GM18519 (cell line): ENCODE measurements around the gene ADAMTSL4.
"Not testable (repeated sequence)": the region's sequence is repeated elsewhere in the genome, so short reads cannot be mapped to it uniquely, and the experiment has no call there.

Source experiments
- ATAC-seq: cut with Tn5 transposase; IDR thresholded peaks from one replicate; pipeline ENCODE4 v1.9.1; 2021; ENCODE audit warnings: mild to moderate bottlenecking, moderate library complexity; ENCODE audit not compliant: unreplicated experiment, low FRiP score

The ADAMTSL4 gene

GRCh38 chr1:150565240-150565991, 16.2 kb downstream of the ADAMTSL4 start:
- ATAC-seq, result not testable (repeated sequence)

- ATAC-seq, result no peak
Observed at GRCh38 chr1:150566589-150567340, 17.6 kb downstream of the ADAMTSL4 start.

GRCh38 chr1:150567341-150567716, 18.1 kb downstream of the ADAMTSL4 start:
- no peak for ATAC-seq

- no peak for ATAC-seq
Observed at GRCh38 chr1:150567717-150568593, 18.7 kb downstream of the ADAMTSL4 start.

- no peak for ATAC-seq
Observed at GRCh38 chr1:150568594-150568966, 19.4 kb downstream of the ADAMTSL4 start.

- no peak for ATAC-seq
Observed at GRCh38 chr1:150572918-150573647, 23.9 kb downstream of the ADAMTSL4 start.

- not testable (repeated sequence) for ATAC-seq
Observed at GRCh38 chr1:150573648-150574071, 24.5 kb downstream of the ADAMTSL4 start.

- ATAC-seq, result no peak
Observed at GRCh38 chr1:150574260-150575071, 25.3 kb downstream of the ADAMTSL4 start.

- no peak for ATAC-seq
Observed at GRCh38 chr1:150575072-150575489, 25.9 kb downstream of the ADAMTSL4 start.

GRCh38 chr1:150575518-150576366, 26.5 kb downstream of the ADAMTSL4 start:
- ATAC-seq, result no peak

GRCh38 chr1:150576367-150576711, 27.1 kb downstream of the ADAMTSL4 start:
- no peak for ATAC-seq

GRCh38 chr1:150576794-150577556, 27.8 kb downstream of the ADAMTSL4 start:
- no peak for ATAC-seq

GRCh38 chr1:150577557-150578271, 28.5 kb downstream of the ADAMTSL4 start:
- ATAC-seq, result no peak

GRCh38 chr1:150578272-150579109, 29.3 kb downstream of the ADAMTSL4 start:
- ATAC-seq, result no peak

- peak; percentile 76 for ATAC-seq
Observed at GRCh38 chr1:150579110-150579944, 30.1 kb downstream of the ADAMTSL4 start, which contains the start of gene MCL1. Gene MCL1 (minus strand): TSS chr1:150579610. CDS start chr1:150579530, 80 bp downstream.
